HG02623 (cell line): ENCODE data around the gene KCNA5.

Source experiments
- ATAC-seq: cut with Tn5 transposase; IDR thresholded peaks from one replicate; pipeline ENCODE4 v1.9.1; 2021; ENCODE audit warnings: moderate library complexity; ENCODE audit not compliant: unreplicated experiment

KCNA5 gene

GRCh38 chr12:5043589-5044419 lies at the start of gene KCNA5:
Gene KCNA5 (plus strand): TSS chr12:5043879. CDS start chr12:5044148, 269 bp downstream.
- ATAC-seq: no peak

GRCh38 chr12:4994622-4995021 lies 49.1 kb upstream of the KCNA5 start:
- ATAC-seq: no peak

- no peak for ATAC-seq
Observed at GRCh38 chr12:4996714-4997113, 47.0 kb upstream of the KCNA5 start.

GRCh38 chr12:4997939-4998338 lies 45.7 kb upstream of the KCNA5 start:
- no peak for ATAC-seq

- ATAC-seq: no peak
Observed at GRCh38 chr12:5000204-5000603, 43.5 kb upstream of the KCNA5 start.

- ATAC-seq: no peak
Observed at GRCh38 chr12:5000658-5001385, 42.9 kb upstream of the KCNA5 start.

GRCh38 chr12:5003025-5003666 lies 40.5 kb upstream of the KCNA5 start:
- no peak for ATAC-seq

GRCh38 chr12:5008661-5009060 lies 35.0 kb upstream of the KCNA5 start:
- no peak for ATAC-seq

- ATAC-seq: no peak
Observed at GRCh38 chr12:5010151-5010550, 33.5 kb upstream of the KCNA5 start.

GRCh38 chr12:5012337-5012736 lies 31.3 kb upstream of the KCNA5 start:
- ATAC-seq: no peak

- no peak for ATAC-seq
Observed at GRCh38 chr12:5013266-5013730, 30.4 kb upstream of the KCNA5 start.

- no peak for ATAC-seq
Observed at GRCh38 chr12:5014269-5014668, 29.4 kb upstream of the KCNA5 start.

- ATAC-seq: no peak
Observed at GRCh38 chr12:5015711-5016492, 27.8 kb upstream of the KCNA5 start.

- ATAC-seq: no peak
Observed at GRCh38 chr12:5016526-5016925, 27.2 kb upstream of the KCNA5 start.

GRCh38 chr12:5017638-5018348 lies 25.9 kb upstream of the KCNA5 start:
- no peak for ATAC-seq

GRCh38 chr12:5018677-5019076 lies 25.0 kb upstream of the KCNA5 start:
- no peak for ATAC-seq

- ATAC-seq: no peak
Observed at GRCh38 chr12:5022025-5022424, 21.7 kb upstream of the KCNA5 start.

GRCh38 chr12:5022465-5023061 lies 21.1 kb upstream of the KCNA5 start:
- ATAC-seq: no peak

GRCh38 chr12:5023842-5024241 lies 19.8 kb upstream of the KCNA5 start:
- ATAC-seq: no peak
